ENCODE measurements around the gene MAMLD1. TPM values are rescaled to one million over a fixed set of nuclear protein-coding genes. Genes with fewer than 3 reads are reported as not detected.

The MAMLD1 gene
- total RNA-seq, 1 donor: 3.3 TPM

DNA sequence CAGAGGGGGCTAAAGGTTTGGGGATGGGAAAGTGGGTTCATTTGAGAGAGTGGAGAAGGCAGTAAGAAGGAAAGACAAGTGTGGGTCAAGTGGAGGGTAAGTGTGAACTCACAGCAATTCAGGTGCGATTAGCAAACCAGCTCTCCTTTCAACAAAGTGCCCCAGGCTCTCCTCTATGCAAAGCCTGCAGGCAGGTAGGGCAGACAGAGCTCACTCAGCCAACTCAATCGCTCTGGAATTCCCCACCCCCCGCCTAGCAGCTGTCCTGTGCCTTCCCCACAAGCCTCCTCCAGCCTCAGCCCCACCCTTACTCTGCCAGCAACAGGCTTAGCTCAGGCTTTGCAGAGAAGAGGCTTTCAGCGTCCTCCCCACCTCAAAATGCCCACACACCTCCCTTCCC, 14.8 kb upstream of the MAMLD1 start:
- no peak overlapping the region for H3K4me2 ChIP-seq (ENCODE audit: insufficient read depth, low read length)
- peaks cover 3% of the 10 kb centered on the region for H3K27me3 ChIP-seq (ENCODE audit: insufficient read depth, low read length)
- no peaks in the 10 kb centered on the region for H3K9me3 ChIP-seq (ENCODE audit: low read depth, low read length)
- H3K36me3 ChIP-seq (ENCODE audit: insufficient read depth, low read length): no peaks in the 10 kb centered on the region
- no peak overlapping the region for H3K27ac ChIP-seq (ENCODE audit: low read depth, low read length)
- no peak for DNase-seq (ENCODE audit: insufficient read length, low spot score, missing footprints)
- H4K20me1 ChIP-seq (ENCODE audit: insufficient read depth, low read length): no peaks in the 10 kb centered on the region
- no peaks in the 10 kb centered on the region for H3K79me2 ChIP-seq (ENCODE audit: insufficient read depth, low read length)
- H2AFZ ChIP-seq (ENCODE audit: low read length): no peak overlapping the region
- TF ChIP-seq, protein P1, sequence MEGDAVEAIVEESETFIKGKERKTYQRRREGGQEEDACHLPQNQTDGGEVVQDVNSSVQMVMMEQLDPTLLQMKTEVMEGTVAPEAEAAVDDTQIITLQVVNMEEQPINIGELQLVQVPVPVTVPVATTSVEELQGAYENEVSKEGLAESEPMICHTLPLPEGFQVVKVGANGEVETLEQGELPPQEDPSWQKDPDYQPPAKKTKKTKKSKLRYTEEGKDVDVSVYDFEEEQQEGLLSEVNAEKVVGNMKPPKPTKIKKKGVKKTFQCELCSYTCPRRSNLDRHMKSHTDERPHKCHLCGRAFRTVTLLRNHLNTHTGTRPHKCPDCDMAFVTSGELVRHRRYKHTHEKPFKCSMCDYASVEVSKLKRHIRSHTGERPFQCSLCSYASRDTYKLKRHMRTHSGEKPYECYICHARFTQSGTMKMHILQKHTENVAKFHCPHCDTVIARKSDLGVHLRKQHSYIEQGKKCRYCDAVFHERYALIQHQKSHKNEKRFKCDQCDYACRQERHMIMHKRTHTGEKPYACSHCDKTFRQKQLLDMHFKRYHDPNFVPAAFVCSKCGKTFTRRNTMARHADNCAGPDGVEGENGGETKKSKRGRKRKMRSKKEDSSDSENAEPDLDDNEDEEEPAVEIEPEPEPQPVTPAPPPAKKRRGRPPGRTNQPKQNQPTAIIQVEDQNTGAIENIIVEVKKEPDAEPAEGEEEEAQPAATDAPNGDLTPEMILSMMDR (IDR thresholded peaks at IDR 0.05; ENCODE audit: extremely low read depth, low read depth, low read length): no peak
- H3K4me1 ChIP-seq (ENCODE audit: insufficient read depth, low read length): peaks cover 3% of the 10 kb centered on the region
- no peak overlapping the region for H3K4me3 ChIP-seq (ENCODE audit: insufficient read depth, low read length)

DNA sequence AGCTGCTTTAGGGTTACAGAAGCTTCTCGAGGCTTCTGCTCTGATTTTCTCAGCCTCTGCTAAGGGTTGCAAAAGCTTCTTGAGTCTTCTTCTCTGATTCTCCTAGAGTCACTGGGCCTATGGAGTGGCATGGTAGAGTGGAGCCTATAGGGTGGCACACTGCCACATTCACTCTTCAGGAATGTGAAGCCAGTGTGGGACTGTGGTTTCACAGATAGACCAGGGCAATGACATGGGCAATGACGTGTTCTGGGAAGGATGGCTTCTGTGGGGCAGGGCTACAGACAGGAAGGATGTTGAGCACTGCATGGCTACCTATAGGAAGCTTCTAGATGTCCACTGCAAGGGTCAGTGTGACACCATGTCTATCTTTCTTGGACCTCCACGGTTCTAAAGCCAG, 11.0 kb upstream of the MAMLD1 start:
- peaks cover 3% of the 10 kb centered on the region for H3K27me3 ChIP-seq (ENCODE audit: insufficient read depth, low read length)
- no peak for DNase-seq (ENCODE audit: insufficient read length, low spot score, missing footprints)
- no peaks in the 10 kb centered on the region for H3K79me2 ChIP-seq (ENCODE audit: insufficient read depth, low read length)
- no peak overlapping the region for H2AFZ ChIP-seq (ENCODE audit: low read length)
- no peak overlapping the region for H3K27ac ChIP-seq (ENCODE audit: low read depth, low read length)
- no peaks in the 10 kb centered on the region for H3K9me3 ChIP-seq (ENCODE audit: low read depth, low read length)
- no peak overlapping the region for H3K4me3 ChIP-seq (ENCODE audit: insufficient read depth, low read length)
- no peaks in the 10 kb centered on the region for H3K36me3 ChIP-seq (ENCODE audit: insufficient read depth, low read length)
- TF ChIP-seq, protein P1 (IDR thresholded peaks at IDR 0.05; ENCODE audit: extremely low read depth, low read depth, low read length): no peak
- H4K20me1 ChIP-seq (ENCODE audit: insufficient read depth, low read length): no peaks in the 10 kb centered on the region
- no peak overlapping the region for H3K4me2 ChIP-seq (ENCODE audit: insufficient read depth, low read length)
- H3K4me1 ChIP-seq (ENCODE audit: insufficient read depth, low read length): peaks cover 3% of the 10 kb centered on the region

DNA sequence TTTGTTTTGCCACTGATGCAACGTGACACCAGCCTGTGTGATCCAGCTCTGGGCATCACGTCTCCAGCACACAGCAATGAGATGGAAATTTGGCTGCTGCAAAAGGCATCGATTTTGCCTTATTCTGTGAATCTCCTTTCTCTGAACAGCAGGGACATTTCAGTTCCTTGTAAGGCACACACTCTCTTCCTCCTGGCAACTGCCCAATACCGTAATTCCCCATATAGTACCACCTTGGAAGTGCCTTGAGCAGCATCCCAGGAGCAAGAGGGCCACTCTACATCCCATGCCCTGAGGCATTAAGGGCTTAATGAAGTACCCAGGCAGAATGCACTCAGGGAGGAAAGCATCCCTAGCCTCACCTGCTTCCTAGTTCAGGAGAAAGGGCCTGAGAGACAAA, 10.5 kb upstream of the MAMLD1 start:
- Histone ChIP-seq H3K27me3 (ENCODE audit: insufficient read depth, low read length) (no peaks in the 10 kb centered on the region), H3K4me2 (ENCODE audit: insufficient read depth, low read length) (no peak overlapping the region), H3K27ac (ENCODE audit: low read depth, low read length) (no peak overlapping the region), H3K79me2 (ENCODE audit: insufficient read depth, low read length) (no peaks in the 10 kb centered on the region), H4K20me1 (ENCODE audit: insufficient read depth, low read length) (no peaks in the 10 kb centered on the region), H3K36me3 (ENCODE audit: insufficient read depth, low read length) (no peaks in the 10 kb centered on the region), H3K9me3 (ENCODE audit: low read depth, low read length) (no peaks in the 10 kb centered on the region), H2AFZ (ENCODE audit: low read length) (no peak overlapping the region), H3K4me3 (ENCODE audit: insufficient read depth, low read length) (no peak overlapping the region), H3K4me1 (ENCODE audit: insufficient read depth, low read length) (peaks cover 3% of the 10 kb centered on the region)
- DNase-seq (ENCODE audit: insufficient read length, low spot score, missing footprints): no peak
- TF ChIP-seq, protein P1 (IDR thresholded peaks at IDR 0.05; ENCODE audit: extremely low read depth, low read depth, low read length): no peak

DNA sequence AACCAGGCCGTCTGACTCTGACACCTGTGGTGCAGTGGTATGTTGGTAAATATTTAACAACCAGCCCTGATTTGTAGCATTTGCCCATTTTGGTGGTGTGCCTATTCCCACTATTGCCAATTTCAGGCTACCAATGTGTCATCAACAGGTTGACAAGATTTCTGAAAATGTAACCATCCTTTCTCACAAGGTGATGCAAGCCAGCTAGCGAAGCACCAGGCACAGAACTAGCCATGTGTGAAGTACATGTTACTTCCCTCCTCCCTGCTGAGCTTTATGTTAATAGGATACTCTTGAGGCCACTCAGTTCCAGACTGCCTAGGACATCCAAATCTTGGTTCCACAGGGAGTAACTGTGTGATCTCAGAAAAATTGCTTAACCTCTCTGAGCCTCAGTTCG, 7.2 kb upstream of the MAMLD1 start:
- Histone ChIP-seq H3K36me3 (ENCODE audit: insufficient read depth, low read length) (no peaks in the 10 kb centered on the region), H4K20me1 (ENCODE audit: insufficient read depth, low read length) (no peaks in the 10 kb centered on the region), H3K4me1 (ENCODE audit: insufficient read depth, low read length) (peaks cover 3% of the 10 kb centered on the region), H3K27me3 (ENCODE audit: insufficient read depth, low read length) (no peaks in the 10 kb centered on the region), H3K4me2 (ENCODE audit: insufficient read depth, low read length) (no peak overlapping the region), H3K4me3 (ENCODE audit: insufficient read depth, low read length) (no peak overlapping the region), H3K27ac (ENCODE audit: low read depth, low read length) (no peak overlapping the region), H3K79me2 (ENCODE audit: insufficient read depth, low read length) (no peaks in the 10 kb centered on the region), H3K9me3 (ENCODE audit: low read depth, low read length) (no peaks in the 10 kb centered on the region), H2AFZ (ENCODE audit: low read length) (no peak overlapping the region)
- TF ChIP-seq, protein P1 (IDR thresholded peaks at IDR 0.05; ENCODE audit: extremely low read depth, low read depth, low read length): no peak
- no peak for DNase-seq (ENCODE audit: insufficient read length, low spot score, missing footprints)

All from osteoblast (primary cell).